Stimulated activated CD4-positive, alpha-beta T cell treated with anti-CD3 and anti-CD28 coated beads, Interleukin-15, amount 100 ng/mL, for 48 hours (primary cell): ENCODE measurements around the gene KMT5B.

Experiments
- DNase-seq, 2 donors: peaks; one replicate each; pipeline ENCODE4 v3.0.0-alpha.2; 2020; ENCODE audit warnings: low read depth in 2 of 2

The KMT5B gene

GRCh38 chr11:68143310-68143689, 69.8 kb downstream of the KMT5B start:
- no peak for DNase-seq

DNA sequence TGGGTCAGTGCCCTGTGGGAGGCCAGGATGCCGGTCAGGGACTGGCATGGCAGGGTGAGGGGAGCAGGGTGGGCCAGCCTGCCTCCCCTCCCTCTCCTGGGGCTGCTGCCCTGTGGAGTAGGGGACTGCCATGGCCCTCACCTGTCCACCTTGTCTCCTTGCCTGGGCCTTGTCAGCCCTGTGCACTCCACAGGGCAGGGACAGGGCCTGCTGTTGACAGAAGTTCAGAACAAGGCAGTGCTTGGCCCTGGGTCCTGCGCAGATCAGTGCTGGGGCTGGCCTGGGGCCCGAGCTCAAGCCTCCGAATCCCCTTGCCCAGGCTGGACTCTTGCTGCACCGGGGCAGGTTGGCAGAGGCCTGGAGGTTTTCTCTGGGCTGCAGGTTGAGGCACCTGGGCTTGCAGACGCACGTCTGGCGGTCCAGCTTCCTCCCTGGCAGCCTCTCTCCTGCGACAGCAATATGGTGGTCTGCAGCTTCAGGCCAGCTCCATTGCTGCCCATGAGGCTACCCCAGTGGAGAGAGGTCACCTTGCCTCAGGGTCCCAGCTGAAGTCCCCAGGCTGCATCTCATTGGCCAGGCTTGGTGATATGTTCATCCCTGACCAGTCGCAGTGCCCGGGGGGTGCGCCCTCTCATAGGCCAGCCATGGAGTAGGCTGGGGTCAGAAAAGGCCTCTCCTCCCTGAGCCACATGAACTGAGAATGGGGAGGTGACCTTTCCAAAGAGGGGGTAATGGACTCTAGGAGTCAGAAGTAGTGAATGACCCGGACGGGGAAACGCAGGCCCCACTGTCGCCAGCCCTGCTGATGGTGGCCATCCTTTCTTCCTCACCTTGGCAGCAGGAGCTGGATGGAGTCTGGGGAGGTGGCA, 70.4 kb downstream of the KMT5B start:
- no peak for DNase-seq

- peak; percentile 41 to 57 for DNase-seq
Observed at GRCh38 chr11:68142028-68142412, 71.1 kb downstream of the KMT5B start.

DNA sequence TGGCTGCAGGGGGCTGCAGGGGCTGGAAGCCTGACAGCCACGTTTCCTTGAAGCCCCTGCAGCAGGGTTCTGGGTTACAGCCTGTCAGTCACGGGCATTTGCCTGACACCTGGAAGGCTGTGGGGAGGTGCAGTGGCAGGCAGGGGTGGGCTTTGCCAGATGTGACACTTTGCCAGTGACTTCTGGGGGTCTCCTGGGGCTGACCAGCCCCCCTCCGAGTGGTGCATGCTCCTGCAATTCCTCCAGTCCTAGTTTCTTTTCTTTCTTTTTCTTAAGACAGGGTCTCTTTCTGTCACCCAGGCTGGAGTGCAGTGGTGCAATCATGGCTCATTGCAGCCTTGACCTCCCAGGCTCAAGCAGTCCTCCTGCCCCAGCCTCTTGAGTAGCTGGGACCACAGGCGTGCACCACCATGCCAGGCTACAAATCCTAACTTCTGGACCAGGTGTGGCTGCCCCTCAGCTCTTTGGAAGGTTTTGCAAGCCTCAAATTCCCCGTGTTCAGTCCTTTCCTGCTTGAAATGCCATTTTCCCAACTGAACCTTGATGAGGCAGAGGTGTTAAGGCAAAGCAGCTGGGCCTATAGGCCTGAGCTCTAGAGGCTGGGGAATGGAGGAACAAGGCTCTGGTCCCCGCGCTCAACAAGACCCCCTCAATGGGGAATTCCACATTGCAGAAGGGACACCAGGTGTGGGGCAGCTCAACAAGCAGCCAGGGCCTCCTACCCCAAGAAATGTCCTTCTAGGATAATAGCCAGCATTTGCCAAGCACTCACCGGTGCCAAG, 71.7 kb downstream of the KMT5B start:
- no peak for DNase-seq

DNA sequence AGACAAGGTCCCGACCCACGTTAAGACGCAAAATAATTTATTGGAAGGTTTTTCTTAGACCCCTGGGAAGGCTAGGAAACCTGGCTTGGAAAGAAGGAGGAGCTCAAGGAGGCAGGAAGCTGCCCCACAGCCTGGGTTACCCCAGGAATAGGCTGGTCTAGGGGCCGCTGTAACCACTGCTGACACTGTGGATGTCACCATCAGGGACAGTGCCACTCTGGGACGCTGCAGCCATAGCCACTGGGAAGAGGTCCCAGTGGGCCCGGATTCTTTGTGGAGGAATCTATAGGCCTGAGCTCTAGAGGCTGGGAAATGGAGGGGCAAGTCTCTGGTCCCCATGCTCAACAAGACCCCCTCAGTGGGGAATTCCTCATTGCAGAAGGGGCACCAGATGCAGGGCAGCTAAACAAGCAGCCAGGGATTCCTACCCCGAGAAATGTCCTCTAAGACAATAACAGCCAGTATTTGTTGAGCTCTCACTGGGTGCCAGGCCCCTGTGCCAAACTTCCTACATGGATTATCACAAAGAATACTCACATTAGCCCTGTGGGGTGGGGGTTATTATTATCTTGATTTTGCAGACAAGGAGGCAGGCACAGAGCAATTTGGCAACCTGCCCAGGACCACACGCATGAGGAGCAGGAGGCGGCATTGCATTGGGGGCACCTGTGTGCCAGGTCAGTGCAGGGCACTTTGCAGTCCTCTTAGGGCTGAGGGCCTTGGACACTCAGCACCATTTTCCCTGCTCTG, 72.4 kb downstream of the KMT5B start:
- DNase-seq, result no peak

DNA sequence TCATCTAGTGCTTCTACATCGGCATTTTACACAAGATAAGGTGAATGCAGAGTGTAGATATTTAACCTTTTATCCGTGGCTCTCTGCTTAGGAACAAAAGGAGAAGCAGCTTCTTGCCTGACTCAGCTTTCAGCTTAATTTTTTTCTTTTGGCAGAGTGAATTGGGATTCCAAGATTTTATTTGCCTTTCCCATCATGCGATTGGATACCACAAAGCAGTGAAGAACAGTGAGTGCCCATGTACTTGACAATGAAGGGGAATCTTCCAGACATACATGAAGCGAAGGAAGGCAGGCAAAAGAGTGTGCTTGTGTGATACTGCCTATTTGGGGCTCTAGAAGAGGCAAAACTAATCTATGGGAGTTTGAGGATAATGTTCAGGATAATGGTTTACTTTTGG, 74.9 kb downstream of the KMT5B start:
- no peak for DNase-seq

DNA sequence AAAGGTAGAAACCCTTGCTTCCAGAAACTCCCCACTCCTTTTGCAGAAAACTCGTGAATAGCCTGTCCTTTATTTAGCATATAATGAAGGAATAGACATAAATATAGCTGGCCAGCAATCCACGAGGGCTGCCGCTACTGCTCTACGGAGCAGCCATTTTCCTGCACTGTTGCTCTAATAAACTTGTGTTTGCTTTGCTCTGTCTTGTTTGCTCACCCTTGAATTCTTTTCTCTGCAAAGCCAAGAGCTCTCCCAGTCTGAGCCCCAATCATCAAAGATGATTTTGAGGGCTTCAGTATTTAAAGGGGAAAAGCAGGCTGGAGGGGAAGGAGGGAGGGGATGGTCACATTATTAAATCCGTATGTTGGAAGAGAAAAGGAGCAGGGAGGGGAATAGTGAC, 75.3 kb downstream of the KMT5B start:
- no peak for DNase-seq

GRCh38 chr11:68136866-68137265, 76.2 kb downstream of the KMT5B start:
- DNase-seq, result no peak

- DNase-seq, result no peak
Observed at GRCh38 chr11:68135161-68135560, 77.9 kb downstream of the KMT5B start.

DNA sequence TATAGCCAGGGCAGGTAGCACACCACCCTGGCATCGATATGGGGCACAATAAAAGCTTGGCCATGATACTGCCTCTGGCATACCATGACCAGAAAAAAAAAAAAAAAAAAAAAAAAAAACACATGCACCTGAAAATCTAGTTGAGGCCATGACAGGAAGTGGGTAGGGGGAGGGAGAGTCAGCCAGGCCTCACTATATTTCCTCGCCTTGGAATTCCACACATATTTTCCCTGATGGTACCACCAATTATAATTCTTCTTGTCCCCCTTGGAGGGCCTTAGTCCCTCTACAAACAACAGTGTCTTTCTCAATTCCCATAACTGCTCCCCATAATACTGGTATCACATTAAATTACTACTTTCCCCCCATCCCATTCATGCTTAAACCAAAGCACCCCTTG, 79.3 kb downstream of the KMT5B start:
- DNase-seq, result no peak

GRCh38 chr11:68130121-68130520, 83.0 kb downstream of the KMT5B start:
- DNase-seq, result no peak

DNA sequence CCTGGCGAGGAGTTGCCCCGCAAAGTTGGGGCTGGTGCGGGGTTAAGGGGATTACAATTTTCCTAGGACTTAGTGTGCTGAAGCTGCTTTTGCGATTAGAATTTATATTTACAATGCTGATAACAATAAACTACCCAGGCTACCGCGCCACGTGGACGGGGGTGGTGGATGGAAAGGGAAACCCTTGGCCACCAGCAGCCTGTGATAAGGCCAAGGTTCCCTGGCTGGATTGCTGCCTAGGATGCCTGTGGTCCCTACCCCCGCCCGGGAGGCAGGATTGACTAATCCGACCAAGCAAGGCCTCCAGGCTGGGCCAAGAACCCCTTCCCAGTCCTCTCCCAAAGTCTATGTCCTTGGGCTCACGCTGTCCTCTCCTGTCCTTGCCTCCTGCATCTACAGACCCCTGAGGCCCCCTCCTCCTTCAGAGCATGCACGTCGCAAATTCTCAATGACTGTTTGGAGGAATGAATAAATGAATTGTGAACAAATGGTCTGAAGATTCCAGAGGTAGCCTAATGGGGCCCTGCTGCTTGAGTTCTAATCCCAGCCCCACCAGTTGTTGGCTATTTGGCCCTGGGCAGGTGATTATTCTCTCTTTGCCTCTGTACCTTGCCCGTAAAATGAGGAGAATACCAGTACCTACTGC, 84.3 kb downstream of the KMT5B start:
- DNase-seq, result no peak

- DNase-seq, result no peak
Observed at GRCh38 chr11:68127714-68128681, 85.1 kb downstream of the KMT5B start.

GRCh38 chr11:68125164-68125563, 87.9 kb downstream of the KMT5B start:
- no peak for DNase-seq

DNA sequence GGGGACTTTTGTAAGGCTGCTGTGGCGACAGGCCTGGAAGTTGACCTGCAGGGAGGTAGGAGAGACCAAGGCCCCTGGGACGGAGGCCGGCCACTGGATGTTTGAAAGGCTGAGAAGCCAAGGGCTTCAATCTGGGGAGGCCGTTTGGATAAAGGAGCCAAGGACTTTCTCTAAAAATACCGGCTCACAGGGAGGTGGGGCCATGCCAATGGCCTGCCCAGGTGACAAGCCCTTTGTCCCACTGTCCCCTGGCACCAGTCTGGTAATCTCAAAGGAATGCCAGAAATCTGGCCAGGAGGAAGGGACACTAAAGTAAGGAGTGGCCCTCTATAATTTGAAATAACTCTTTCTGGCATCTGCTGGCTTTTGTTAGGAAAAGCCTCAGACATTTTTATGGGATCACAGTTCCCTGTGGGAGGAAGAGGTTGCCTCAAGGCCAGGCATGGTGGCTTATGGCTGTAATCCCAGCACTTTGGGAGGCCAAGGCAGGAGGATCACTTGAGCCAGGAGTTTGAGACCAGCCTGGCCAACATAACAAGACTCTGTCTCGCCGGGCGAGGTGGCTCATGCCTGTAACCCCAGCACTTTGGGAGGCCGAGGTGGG, 90.1 kb downstream of the KMT5B start:
- no peak for DNase-seq

DNA sequence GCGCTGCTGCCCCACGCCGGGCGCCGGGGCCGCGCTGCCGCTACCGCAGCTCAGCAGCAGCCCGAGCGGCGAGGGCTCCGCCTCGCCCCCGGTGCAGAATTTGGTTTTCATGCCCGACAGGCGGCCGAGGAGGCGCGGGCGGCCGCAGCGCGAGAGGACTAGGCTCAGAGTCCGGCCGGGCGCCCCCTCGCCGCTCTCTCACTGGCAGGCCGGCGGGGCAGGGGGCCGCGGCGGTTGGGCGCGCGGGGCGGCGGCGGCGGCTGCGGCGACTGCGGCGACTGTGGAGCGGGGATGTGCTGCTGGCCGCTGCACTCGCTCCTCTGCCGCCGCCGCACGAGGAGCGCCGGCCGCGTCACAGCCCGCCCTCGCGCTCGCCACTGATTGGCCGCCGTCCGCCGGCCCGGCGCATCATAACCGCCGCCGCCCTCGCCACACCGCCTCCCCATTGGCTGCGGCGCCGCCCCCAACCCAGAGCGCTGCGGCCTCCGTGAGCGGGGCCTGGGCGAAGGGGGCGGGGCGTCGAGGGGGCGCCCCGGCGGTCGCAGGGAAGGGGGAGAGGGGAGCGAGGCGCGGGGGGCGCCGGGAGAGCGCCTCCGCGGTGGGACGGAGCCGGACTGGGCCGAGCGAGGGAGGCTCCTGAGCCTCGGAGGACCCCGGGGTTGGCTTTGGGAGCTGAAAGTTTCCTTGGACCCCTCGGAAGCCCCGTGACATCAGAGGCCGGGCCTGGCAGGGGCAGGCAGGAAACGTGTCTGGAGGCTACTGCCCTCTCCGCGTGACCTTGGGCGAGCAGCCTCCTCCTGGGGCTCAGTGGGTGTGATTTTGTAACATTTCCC, 91.8 kb downstream of the KMT5B start, which contains the start of gene CHKA:
CHKA (minus strand) TSS at position 322 of the 833 bp plus-strand sequence; CDS start at position 111, 211 bp downstream.
- peak; percentile 74 to 82 for DNase-seq

- peak in 1 of 2 donors; percentile 16 for DNase-seq
Observed at GRCh38 chr11:68120273-68121066, 92.6 kb downstream of the KMT5B start.

DNA sequence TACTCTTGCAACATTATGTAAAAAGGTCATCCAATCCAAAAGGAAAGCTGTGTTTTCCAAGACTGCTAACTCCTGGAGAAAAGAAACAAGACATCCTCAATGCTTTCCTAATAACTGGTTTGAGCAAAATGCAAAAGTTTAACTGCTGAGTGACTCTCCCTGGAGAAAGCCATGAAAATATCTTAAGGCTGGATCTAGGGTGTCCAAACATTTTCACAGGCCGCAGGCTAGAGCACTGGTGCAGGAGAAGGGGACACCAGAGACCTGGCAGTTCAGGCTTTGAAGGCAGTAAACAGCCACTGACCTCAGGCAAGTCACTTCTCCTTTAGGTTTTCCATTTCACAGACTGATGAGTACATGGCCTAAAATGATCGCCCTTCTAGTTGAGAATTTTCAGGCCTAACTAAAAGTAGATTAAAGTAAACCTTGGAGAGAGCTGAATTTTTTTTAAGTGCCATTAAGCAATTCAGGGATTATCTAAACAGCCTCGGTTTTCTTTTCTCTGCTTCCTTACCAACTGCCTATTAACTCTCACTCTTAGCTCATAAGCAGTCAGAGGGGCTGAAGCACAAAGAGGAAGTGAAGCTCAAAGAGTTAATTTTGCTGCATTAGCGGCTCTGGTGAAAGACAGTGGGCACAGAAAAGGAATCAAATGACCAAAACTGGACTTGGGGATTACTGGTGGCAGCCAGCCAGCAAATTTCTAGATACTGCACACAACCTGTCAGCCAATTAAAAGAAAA, 94.2 kb downstream of the KMT5B start:
- DNase-seq, result no peak
